Cardiac fibroblast (primary cell): ENCODE measurements around the gene CAB39L.

Experiments used
- DNase-seq, 2 donors: peaks; one replicate each; pipeline versions ENCODE4 v3.0.0 to v3.0.0-alpha.2; 2010; ENCODE audit warnings: low read depth in 2 of 2
- H3K4me3 ChIP-seq, 2 donors: replicated peaks in 1 of 2; 1 replicate in 1 of 2; 2 replicates in 1 of 2; pipeline ENCODE4 v1.5.1; 2011; ENCODE audit warnings: low read depth in 2 of 2, low read length in 2 of 2, mild to moderate bottlenecking in 2 of 2, moderate library complexity in 1 of 2
- TF ChIP-seq, protein P1 (sequence below): IDR thresholded peaks from one replicate; pipeline ENCODE4 v1.5.1; 2011; ENCODE audit warnings: low read depth, mild to moderate bottlenecking, low read length, inconsistent platforms

Gene CAB39L

DNA sequence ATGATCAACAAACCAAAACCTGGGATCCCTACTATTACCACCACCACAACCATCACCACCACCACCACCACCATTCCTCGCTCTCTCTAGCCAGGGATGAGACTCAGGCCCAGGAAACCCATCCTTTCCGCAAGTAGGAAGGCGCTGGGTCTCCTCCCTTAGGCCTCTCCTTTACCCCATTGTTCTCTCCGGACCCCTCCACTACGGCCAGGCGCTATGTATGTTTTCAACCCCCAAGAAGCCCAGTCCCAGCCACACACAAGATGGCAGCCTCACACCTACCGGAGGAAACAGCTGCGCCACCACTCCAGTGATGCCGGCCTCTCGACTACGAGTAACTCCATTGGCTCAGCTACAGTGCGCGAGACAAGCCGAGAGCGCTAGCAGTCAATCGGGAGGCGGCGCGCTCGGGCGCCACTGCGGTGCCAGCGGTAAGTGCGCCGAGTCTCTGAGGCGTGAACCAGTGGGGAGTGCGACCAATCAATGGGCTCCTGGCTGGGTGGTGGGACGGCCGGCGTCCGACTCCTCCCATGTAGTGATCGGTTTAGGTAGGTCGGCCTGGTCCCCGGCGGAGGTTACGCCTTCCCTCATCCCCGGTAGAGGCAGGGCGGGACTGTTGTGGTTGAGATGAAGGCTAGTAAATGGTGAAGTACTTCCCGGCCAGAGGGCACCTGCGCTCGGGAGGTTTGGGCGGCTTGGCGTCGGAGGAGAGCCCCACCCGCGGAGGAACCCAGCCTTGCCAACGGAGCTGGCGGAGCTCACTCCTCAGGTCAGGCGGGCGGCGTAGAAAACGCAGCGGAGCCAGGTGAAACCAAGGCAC, at the start of gene CAB39L, which contains the start of gene SETDB2:
Gene CAB39L (minus strand): TSS at position 361 of the 820 bp plus-strand sequence. CDS start 61,154 bp downstream, outside the sequence.
Gene SETDB2 (plus strand): TSS at position 571 of the 820 bp plus-strand sequence. CDS start 7,620 bp downstream, outside the sequence.
- peak; percentile 99 for DNase-seq
- peak within 1 kb of the TSS; percentile 67 to 90 for H3K4me3 ChIP-seq
- TF ChIP-seq, protein P1, sequence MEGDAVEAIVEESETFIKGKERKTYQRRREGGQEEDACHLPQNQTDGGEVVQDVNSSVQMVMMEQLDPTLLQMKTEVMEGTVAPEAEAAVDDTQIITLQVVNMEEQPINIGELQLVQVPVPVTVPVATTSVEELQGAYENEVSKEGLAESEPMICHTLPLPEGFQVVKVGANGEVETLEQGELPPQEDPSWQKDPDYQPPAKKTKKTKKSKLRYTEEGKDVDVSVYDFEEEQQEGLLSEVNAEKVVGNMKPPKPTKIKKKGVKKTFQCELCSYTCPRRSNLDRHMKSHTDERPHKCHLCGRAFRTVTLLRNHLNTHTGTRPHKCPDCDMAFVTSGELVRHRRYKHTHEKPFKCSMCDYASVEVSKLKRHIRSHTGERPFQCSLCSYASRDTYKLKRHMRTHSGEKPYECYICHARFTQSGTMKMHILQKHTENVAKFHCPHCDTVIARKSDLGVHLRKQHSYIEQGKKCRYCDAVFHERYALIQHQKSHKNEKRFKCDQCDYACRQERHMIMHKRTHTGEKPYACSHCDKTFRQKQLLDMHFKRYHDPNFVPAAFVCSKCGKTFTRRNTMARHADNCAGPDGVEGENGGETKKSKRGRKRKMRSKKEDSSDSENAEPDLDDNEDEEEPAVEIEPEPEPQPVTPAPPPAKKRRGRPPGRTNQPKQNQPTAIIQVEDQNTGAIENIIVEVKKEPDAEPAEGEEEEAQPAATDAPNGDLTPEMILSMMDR, result peak; percentile 47

DNA sequence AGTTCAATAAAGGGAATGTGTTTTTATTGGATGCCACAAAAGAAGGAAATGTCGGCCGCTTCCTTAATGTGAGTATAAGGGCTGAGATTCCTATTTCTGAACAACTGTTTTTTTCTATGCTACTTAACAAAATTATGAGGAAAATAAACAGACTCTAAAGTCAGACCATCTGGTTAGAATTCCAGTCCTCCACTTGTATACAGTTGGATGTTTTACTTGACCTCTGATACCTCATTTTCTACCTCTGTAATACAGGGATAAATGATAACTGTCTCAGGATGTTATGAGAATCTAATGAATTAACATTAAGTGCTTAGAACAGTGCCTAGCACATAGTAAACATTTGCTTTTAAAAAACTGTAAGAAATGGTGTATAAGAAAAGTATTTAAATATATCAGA, 44.7 kb upstream of the CAB39L start:
- TF ChIP-seq, protein P1, result no peak
- no peak for DNase-seq
- no peak overlapping the region for H3K4me3 ChIP-seq

DNA sequence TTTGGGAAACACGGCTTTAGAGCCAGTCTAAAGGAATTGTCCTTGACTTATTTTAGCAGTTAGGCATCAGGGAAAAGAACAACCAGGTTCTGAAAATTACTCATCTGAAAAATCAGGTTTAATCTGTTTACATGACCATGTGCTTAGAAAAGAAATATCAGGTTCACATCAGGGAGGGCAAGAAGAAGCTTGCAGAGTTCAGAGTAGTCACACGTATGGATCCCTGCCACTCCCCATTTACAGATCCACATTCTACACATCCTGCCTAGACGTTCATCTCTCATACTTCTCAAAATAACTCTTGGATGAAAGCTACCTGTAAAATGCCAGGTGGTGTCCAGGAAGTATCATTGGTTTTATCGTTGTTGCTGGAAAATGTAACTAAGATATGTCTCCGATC, 37.9 kb upstream of the CAB39L start:
- DNase-seq, result no peak
- TF ChIP-seq, protein P1, result no peak
- H3K4me3 ChIP-seq, result no peak overlapping the region

DNA sequence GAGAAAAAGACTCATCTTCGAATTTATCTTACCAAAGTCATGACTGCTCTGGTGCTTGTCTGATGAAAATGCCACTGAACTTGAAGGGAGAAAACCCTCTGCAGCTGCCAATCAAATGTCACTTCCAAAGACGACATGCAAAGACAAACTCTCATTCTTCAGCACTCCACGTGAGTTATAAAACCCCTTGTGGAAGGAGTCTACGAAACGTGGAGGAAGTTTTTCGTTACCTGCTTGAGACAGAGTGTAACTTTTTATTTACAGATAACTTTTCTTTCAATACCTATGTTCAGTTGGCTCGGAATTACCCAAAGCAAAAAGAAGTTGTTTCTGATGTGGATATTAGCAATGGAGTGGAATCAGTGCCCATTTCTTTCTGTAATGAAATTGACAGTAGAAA, 32.7 kb upstream of the CAB39L start:
- TF ChIP-seq, protein P1, result no peak
- no peak for DNase-seq
- H3K4me3 ChIP-seq, result no peak overlapping the region

DNA sequence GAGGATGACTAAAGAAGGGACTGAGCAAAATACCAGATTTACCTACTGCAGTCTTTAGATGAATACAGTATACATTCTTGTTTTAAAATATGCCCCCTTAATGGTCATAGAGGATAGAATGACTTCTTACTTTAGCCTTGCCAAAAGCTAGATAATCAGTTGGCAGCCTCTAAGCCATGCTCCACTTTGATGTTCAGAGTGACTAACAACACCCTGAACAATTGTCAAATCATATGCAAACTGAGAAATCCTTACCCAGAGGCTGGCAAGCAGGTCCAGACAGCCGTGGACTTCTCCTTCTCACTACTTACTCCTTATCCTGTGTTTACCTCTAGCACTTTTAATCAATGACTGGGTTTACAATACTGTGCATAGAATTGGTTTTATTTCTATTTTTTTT, 28.3 kb upstream of the CAB39L start:
- DNase-seq, result peak in 1 of 2 donors; percentile 30
- no peak overlapping the region for H3K4me3 ChIP-seq
- TF ChIP-seq, protein P1, result no peak

DNA sequence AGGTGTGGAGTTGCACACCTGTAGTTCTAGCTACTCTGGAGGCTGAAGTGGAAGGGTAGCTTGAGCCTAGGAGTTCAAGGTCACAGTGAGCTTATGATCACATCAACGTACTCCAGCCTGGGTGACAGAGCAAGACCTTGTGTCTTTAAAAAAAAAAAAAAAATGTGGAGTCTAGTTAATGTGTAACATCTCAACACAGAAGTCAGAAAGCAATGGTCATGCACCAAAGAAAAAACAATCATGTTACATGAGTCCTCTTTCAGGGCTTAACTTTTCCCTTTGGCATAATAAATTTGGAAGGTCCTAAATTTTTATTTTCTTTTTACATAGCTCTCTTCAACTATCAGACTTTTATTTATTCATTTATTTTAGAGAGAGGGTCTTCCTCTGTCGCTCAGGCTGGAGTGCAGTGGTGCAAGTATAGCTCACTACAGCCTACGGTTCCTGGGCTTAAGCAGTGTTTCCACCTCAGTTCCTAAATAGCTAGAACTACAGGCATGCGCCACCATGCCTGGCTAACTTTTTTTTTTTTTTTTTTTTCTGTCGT, 22.5 kb upstream of the CAB39L start:
- no peak for DNase-seq
- H3K4me3 ChIP-seq, result no peak overlapping the region

More for the DNA sequence above, 22.5 kb upstream of the CAB39L start:
- TF ChIP-seq, protein P1, result no peak
